ENCODE data around the gene WWP2.

Gene WWP2

DNA sequence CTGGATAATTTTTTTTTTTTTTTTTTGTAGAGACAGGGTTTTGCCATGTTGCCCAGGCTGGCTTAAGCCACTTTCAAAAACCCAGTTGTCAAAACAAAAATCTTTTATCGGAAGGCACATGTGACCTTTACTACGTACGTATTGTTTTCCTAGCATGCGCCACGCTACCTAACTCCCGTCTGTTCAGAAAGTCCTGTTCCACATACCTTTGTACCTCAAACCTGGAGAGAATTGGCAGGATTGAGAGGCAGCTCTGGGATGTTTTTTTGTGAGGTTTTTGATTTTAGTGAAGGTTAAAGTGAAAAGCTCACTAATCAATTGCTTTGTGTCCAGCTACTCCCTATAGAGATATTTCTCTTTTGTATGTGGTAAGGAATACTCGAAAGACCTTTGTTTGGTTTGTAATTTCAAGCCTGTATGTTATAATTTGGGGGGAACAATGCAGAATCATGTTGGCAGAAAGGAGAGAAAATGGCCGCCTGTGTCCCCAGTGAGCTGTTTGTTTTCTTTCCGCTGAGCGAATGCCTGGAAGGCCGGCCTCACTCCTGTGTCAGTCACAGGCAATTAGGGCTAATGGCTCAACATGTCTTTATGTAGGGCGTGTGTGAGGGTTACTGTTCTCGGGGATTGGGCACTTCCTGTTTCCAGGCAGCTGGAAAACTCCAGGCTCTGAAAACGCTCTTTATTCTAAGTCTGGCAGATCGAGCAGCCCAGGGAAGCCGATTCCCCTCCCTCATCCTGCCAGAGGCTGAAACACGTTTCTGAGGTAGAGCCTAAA lies 128.2 kb downstream of the WWP2 start:
- DNase-seq (ENCODE audit: low spot score), result peak; percentile 76

DNA sequence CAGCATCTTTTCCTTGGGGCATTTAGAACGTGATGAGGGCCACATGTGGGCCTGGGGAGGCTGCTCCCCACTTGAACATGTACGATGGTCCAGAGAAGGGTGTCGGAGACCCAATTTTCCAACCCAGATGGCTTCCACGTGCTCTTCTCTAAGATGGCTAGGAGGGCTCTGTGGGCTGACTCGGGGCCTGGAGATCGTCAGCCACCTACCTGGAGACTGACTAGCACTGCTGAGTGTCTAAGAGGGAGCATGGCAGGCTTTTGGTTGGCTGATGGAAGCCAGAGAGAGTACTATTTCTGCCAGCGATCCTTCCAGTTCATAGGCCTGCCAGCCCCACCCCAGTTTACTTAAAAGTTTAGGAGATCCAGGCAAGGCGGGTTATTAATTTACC lies 128.8 kb downstream of the WWP2 start:
- no peak for DNase-seq (ENCODE audit: low spot score)

DNA sequence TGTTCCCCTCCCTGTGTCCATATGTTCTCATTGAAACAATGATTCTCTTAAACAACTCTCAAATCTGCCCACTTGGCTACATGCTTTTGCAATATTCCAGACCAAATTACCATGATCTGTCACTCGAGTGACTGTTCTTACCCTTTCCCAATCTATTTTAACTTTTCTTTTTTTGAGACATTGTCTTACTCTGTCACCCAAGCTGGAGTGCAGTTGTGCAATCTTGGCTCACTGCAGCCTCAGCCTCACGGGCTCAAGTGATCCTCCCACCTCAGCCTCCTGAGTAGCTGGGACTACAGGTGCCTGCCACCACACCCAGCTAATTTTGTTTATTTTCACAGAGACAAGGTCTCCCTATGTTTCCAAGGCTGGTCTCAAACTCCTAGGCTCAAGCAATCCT lies 130.2 kb downstream of the WWP2 start:
- DNase-seq (ENCODE audit: low spot score), result no peak

DNA sequence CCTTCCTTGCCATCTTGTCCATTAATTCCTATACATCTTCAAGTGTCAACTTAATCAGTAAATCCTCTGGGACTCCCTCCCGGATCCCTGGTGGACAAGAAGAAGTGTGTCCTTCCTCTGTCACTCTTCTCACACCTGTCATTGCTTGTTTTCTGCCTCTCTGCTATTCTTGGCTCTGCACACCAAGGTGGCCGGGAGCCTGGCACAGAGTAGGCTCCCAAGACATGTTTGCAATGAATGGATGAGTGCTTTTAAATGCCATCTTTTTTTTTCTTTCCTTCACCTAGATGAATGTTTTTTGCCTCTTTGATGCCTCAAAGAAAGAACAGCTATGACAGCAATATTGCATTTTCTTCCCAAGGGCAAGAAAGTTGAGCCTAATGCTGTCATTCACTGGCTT lies 131.0 kb downstream of the WWP2 start:
- DNase-seq (ENCODE audit: low spot score), result no peak

DNA sequence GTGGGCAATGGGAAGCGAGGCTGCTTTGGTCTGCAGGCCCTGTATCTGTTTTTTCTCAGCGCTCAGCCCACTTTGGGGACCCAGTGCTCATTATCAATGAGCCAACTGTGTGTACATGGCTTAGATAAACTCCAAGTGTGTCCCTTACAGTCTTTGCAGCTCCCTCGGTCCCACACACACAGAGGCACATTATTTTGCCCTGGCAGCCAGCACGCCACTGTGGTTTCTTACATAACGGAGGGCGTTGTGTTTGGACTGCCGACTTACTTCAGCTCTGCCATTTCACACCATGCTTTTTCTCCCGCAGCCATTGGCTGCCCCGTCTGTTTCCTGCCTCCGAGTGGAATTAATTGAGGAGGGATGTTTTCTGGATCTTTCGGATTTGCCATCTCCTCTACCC lies 132.5 kb downstream of the WWP2 start:
- DNase-seq (ENCODE audit: low spot score), result no peak

DNA sequence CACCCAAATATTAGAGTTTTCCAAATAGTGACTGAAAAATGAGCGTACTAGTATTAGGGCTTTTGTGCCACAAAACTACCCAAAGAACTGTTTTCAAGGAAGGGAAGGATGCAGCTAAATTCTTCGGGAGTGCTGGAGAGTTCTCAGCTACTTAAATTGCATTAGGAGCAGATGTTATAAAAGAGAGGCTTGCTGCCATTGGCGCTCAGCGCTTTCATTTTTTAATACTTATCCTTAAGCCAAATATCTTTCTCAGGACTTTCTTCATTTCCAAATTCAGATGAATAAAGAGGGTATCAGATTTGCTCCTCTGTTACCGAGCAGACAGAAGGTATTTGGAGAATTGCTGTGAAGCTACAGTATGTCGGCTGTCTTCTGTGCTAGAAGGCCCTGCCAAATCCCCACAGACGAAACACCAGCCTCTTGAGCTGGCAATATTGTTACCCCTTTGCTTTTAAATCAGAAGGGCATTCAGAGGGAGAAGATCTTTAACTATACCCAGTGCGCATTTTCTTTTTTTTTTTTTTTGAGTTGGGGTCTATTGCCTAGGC lies 141.8 kb downstream of the WWP2 start:
- no peak for DNase-seq (ENCODE audit: low spot score)

DNA sequence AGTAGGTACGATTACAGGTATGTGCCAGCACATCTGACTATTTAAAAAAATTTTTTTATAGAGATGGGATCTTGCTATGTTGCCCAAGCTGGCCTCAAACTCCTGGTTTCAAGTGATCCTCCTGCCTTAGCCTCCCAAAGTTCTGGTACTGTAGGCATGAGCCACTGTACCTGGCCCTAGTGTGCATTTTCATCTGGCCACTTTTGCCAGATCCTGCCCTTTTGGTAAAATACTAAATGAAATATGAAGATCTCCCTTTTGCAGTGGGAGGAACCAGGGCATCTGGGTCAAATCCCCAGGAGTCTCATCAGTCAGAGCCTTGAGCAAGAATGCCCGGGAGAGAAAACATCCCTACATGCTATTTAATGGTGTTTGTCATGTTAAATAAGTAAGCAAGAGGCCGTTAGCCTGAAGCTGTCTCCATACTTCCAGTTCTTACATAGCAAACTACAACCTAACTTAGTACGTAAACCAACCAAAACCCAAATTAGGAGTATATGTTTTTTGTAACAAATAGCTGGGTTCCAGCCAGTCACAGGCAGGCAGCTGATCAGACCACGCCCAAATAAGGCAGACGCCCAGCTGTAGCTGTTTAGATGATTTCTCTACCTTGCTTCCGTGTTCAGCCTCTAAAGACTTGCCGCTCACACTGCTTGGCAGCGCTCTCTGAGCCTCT lies 142.5 kb downstream of the WWP2 start:
- no peak for DNase-seq (ENCODE audit: low spot score)

DNA sequence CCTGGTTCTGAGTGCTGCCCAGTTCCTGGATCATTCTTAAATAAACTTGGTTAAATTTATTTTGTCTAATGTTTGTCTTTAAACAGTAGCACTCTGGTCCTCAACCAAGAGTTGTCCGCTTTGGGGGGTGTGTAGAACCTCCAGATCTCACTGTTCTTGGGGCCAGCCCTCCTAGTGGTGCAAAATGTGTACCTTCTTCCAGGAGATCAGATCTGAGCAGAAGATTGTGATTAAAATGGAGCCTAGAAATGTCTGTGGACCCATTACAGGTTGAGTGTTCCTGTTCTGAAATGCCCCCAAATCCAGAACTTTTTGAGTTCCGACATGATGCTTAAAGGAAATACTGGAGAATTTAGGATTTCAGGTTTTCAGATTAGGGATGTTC lies 143.0 kb downstream of the WWP2 start:
- DNase-seq (ENCODE audit: low spot score), result no peak

DNA sequence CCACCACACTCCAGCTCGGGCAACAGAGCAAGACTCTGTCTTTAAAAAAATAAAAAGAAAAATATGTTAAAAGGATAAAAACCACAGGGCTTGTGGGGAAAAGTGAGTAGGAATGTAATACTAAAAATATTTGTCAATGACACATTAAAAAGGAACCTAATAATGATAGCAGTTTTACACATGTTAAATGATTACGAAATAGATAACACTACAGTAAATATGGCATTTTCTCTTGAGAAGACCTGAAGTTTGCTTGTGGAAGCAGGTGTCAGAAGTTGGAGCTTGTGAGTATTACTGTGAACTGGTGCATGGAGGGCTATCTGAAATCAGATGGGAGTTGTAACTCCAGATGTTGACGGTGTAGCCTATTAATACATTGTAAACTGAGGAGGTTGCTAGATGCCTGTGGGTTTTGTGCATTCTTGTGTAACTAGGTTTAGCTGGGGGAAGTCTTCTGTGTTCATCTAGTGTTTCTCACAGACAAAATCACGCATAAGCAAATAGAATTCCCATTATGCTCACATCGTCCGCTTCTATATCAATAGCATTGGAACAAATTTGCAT lies 144.8 kb downstream of the WWP2 start:
- DNase-seq (ENCODE audit: low spot score), result no peak

DNA sequence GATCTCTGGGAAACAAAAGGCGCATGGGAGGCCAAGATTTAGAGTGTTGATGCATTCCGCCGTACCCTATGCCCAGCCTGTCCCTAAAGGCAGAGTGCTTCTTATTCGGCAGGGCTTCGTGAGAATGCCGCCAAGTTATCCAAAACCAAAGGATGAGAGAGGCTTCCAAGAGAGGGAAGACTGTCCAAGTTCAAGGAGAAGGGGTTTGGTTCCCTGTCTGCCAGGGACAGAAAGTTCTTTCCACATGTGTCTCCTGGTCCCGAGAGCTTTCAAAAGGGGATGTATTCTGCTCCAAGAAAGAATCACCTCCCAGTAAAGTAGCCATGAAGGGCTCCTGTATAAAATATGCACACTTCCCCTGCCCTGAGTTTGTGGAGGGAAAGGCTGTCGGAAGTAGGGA lies 146.9 kb downstream of the WWP2 start:
- no peak for DNase-seq (ENCODE audit: low spot score)

DNA sequence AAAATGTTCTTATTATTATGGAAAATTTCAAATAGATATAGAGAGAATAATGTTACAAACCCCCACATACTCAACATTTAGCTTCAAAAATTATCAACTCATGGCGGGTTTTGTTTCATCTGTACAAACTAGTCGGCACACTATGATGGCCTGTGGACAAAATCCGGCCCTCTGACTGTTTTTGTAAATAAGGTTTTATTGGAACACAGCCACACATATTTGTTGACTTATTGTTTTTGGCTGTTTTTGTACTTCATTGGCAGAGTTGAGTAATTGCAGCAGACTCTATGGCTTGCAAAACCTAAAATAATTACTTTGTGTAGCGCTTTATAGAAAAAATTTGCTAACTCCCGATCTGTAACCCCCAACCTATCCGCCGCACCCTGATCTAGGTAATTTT lies 147.6 kb downstream of the WWP2 start:
- no peak for DNase-seq (ENCODE audit: low spot score)

DNA sequence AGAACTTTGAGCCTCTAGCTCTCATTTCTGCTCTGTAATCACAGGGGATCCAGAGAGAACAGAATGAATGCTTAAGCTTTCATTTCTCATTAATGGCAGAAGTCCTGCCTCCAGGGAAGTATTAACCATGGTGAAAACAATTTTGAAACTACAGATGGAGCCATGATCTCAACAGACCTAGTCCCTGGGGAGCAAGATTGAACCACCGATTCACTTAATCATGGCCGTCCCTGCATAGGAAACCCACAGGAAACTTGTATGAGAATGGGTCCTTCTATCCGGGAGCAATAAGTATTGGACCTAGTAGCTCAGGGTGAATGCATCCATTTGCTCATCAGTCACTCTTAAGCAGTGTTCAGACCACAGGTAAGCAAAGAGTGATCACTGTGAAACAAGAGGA lies 148.8 kb downstream of the WWP2 start:
- no peak for DNase-seq (ENCODE audit: low spot score)

DNA sequence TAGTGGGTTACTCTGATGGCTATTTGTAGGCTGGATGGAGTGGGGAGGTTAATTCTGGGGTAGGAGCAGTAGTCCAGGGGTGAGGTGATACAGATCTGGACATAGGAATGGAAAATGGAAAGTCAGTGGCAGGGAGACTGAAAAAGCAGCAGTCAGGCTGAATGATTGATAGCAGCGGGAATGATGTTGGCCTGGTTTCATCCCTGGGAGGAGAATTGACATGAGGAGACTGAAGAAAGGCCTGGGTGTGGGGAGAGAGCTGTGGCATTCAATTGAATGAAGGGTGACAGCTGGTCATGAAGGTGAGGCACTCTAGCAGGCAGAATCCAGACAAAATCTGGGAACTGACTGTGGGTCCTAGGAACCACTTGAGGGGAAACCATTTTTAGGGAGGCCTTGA lies 154.3 kb downstream of the WWP2 start:
- no peak for DNase-seq (ENCODE audit: low spot score)

DNA sequence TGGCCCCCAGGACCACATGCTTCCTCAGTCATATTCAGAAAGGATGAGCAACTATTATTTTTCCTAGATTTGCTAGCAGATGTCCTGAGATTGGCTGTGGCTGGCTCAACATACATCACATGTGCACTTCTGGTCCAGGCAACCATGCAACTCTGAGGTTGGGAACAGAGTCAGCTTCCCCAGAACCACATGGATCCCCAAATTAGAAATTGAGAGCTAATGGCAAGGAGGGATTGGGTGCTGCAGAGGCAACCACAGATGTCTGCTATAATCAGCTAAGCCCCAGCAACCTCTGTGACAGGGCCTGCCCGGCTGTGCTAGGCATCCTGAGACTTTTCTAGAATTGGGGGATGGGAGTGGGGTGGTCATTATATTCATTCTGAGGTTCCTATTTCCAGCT lies 155.2 kb downstream of the WWP2 start:
- no peak for DNase-seq (ENCODE audit: low spot score)

DNA sequence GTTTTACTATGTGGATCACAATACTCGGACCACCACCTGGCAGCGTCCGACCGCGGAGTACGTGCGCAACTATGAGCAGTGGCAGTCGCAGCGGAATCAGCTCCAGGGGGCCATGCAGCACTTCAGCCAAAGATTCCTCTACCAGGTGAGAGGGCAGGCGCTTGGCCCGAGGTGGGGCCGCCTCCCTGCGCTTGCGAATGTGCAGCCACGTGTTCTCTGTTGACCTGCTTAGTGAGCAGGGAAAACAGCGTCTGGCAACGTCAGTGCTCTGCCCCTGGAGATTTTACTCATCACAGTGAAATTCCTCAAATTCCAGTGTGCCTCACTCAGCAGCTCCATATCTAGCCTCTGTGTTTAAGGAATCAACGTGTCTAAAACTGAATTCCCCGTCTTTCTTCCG lies 155.6 kb downstream of the WWP2 start:
- DNase-seq (ENCODE audit: low spot score), result no peak

DNA sequence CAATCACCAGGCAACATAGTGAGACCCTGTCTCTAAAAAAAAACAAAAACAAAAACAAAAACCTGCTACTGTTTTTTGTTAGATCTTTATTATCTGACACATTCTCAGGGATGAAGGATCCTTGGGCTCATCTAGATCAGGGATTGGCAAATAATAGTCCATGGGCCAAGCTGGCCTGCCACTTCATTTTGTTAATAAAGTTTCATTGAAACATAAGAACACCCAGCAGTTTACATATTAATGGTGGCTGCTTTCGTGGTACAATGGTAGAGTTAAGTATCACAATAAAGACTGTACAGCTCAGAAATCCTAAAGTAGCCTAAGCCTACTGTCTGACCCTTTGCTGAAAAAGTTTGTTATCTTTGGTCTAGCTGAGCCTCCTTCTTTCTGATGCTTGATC lies 156.1 kb downstream of the WWP2 start:
- DNase-seq (ENCODE audit: low spot score), result no peak

DNA sequence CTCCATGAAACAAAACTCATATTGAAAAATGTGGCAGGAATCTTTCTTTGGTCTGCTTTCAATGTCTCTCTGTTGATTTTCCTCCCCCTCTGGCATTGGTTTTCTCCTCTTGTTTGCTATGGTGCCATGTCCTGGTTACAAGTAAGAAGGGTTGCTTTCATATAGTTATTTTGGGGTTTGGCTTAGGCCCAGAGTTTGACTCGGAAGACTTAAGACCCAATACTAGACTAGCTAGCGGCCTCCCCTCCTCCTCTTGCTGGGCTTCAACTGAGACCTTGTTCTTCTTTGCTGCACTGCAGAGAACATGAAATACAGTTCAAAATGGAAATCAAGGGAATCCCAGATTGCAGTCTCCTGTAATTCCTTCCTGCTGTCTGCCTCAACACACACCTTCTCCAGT lies 159.0 kb downstream of the WWP2 start:
- DNase-seq (ENCODE audit: low spot score), result no peak

DNA sequence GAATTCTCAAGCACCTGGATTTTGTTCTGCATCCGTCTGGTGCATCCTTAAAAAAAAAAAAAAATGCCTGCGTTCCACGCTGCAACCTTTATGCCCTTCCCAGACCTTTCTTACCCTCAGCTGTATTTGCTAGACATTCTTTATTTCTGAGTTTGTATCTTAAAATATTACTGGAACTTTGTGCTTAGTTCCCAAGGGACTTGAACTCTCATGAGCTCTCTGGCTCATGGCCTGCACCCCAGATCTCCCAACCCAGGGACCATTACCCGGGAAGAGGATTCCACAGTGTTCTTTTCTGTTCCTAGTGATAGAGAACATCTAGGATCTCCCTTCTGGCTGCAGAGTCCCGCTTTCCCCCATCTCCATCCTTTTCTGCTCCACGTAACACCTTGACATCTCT lies 160.1 kb downstream of the WWP2 start:
- no peak for DNase-seq (ENCODE audit: low spot score)

DNA sequence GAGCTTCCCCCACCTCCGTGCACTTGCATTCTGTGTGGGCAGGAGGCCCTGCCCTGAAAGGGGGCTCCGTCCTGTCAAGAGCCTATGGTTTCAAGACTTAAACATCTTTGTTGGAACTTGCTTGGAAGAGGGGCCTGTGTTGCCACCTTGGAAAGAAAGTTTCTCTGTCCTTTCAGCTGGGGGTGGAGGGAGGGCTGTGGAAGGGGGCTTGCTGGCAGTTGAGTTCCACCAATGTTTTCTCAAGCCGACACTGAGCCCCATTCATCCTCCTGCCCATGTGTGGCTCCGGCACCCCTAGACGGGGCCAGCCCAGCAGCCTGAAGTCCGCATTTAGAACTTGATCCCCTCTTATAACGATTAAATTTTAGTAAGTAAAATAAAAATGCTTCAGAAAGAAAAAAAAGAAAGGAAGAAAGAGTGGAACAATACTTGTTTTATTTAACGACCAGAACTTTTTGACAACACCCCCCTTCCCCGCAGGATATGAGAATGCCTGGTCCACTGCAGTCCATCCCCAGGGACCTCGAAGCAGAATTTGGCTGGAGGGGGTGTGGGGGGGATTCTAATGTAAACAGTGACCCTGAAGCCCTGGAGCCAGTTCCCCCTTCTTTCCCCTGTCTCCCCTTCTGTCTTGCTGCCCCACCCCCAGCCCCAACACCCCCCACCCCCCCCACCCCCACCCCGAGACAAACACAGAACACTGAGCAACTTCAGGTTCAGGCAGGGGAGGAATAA lies 162.1 kb downstream of the WWP2 start:
- no peak for DNase-seq (ENCODE audit: low spot score)

DNA sequence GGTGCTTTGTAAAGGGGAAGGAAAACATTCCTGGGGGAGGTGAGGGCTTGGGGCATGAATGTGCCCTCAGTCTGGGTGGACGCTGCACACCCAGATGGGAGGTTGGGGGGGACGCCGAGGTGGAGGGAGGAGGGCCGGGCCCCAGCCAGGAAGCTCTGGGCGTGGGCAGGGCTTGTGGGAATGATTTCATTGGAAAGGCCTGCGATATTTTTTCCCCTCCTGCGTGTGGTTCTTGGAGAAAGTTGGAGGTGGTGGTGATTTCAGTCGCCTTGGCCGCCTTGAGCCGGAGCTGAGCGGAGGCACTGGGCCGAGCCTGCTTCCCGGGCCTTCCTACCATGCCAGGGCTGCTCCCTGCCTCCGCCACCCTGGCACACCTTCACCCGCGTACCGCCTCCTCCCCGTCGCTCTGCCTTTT lies 162.7 kb downstream of the WWP2 start:
- peak; percentile 82 for DNase-seq (ENCODE audit: low spot score)

DNA sequence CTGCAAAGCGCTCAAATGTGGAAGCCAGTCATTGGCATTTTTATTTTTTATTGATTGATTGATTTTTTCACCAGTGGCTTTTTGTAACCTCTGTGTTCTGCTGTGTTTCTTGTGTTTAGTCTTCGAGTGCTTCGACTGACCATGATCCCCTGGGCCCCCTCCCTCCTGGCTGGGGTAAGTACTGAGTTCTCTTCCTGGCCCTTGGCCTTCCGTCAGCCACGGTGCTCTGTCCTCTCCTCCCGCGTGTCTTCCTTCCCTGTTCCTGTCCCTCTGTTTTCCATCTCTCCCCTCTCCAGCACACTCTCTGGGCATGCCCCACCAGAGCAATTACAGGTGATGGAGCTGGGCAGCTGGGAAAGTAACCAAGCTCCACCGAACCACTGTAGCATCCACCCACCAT lies 163.2 kb downstream of the WWP2 start:
- DNase-seq (ENCODE audit: low spot score), result no peak

DNA sequence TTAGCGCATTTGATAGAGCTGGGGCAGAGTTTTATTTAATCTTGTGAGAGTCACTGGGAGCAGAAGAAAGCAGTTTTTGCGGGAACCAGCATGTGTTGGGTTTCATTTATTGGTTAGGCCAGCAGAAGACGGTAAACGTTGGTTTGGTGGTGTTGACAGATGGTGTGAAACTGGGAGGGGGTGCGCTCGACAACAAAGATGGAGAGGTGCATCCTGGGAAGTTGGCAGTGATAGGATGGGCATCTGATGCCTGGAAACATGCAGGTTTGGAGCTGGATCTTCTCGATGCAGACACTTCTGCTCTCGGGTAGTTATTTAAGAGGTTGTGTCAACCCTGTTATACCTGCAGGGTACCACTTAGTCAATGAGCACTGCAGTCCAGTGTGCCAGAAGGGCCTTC lies 164.1 kb downstream of the WWP2 start:
- DNase-seq (ENCODE audit: low spot score), result no peak
